Uterus (tissue), 2 donors: Measurements from ENCODE around the gene MAP3K19.

Experiments
- CTCF ChIP-seq, 4 experiments: fragments of 200-600 bp in 2 of 4; fragments of 450-650 bp in 2 of 4; sonication (generic) in 2 of 4; IDR thresholded peaks; one replicate each; pipeline ENCODE4 v1.5.1; 2016 to 2019; ENCODE audit warnings: antibody characterized with exemption in 4 of 4, mild to moderate bottlenecking in 2 of 4, moderate library complexity in 1 of 4
- POLR2A ChIP-seq, 2 donors: fragments of 450-650 bp; IDR thresholded peaks; one replicate each; pipeline ENCODE4 v1.6.1; 2016; ENCODE audit warnings: antibody characterized with exemption in 2 of 2, mild to moderate bottlenecking in 1 of 2, moderate library complexity in 1 of 2

GRCh38 chr2:135064149-135064548 is 16.9 kb upstream of the MAP3K19 start:
- TF ChIP-seq CTCF (IDR thresholded peaks at IDR 0.05) (no peak), POLR2A (IDR thresholded peaks at IDR 0.05) (no peak)
